BJ (cell line): ENCODE results near the gene GPAM. TPM values are rescaled to one million over a fixed set of nuclear protein-coding genes. Genes with fewer than 3 reads are reported as not detected.
A peak's percentile ranks its signal among the peaks of the same experiment; 100 is the strongest.

ENCODE experiments used
- CTCF ChIA-PET: fragments of 350-600 bp; formaldehyde crosslinking; extraction: SDS; loops from one replicate; lab custom pipeline; 2021; ENCODE audit warnings: antibody characterized with exemption, inconsistent platforms; lab: Yijun Ruan, JAX
- POLR2A ChIA-PET: fragments of 300-600 bp; sonication (Branson Sonifier 250); formaldehyde crosslinking; extraction: SDS; loops from one replicate; lab custom pipeline; 2021; ENCODE audit warnings: antibody characterized with exemption; lab: Charles Lee
- DNase-seq: peaks from one replicate; pipeline ENCODE4 v3.0.0-alpha.2; 2011; ENCODE audit warnings: low read depth
- H3K27me3 ChIP-seq: 2 replicates; pipeline ENCODE4 v1.6.0; 2011; ENCODE audit warnings: low read length; ENCODE audit not compliant: control insufficient read depth, insufficient read depth
- H3K36me3 ChIP-seq: 2 replicates; pipeline ENCODE4 v1.5.1; 2011; ENCODE audit warnings: low read length; ENCODE audit not compliant: control insufficient read depth, insufficient read depth
- H3K4me3 ChIP-seq: 2 replicates; pipeline ENCODE4 v1.5.1; 2011; ENCODE audit warnings: low read depth, mild to moderate bottlenecking, control low read depth, low read length
- polyA minus RNA-seq: library from RNA; depleted of rRNA, polyadenylated mRNA; stranded (reverse); fragments of >200 nt; gene quantifications from 2 replicates; pipeline ENCODE4 v1.2.3, GENCODE V29; 2011; rRNA and poly(A)+ RNA removed
- polyA plus RNA-seq: library from polyadenylated mRNA; depleted of rRNA; stranded (reverse); fragments of >200 nt; gene quantifications from 2 replicates; pipeline ENCODE4 v1.2.3, GENCODE V29; 2011; rRNA removed
- TF ChIP-seq, protein P1 (sequence below): IDR thresholded peaks from 2 replicates; pipeline ENCODE4 v1.5.1; 2011; ENCODE audit warnings: low read depth, mild to moderate bottlenecking, control low read depth, inconsistent platforms, low read length, moderate library complexity; ENCODE audit not compliant: insufficient read depth

GPAM gene, protein sequence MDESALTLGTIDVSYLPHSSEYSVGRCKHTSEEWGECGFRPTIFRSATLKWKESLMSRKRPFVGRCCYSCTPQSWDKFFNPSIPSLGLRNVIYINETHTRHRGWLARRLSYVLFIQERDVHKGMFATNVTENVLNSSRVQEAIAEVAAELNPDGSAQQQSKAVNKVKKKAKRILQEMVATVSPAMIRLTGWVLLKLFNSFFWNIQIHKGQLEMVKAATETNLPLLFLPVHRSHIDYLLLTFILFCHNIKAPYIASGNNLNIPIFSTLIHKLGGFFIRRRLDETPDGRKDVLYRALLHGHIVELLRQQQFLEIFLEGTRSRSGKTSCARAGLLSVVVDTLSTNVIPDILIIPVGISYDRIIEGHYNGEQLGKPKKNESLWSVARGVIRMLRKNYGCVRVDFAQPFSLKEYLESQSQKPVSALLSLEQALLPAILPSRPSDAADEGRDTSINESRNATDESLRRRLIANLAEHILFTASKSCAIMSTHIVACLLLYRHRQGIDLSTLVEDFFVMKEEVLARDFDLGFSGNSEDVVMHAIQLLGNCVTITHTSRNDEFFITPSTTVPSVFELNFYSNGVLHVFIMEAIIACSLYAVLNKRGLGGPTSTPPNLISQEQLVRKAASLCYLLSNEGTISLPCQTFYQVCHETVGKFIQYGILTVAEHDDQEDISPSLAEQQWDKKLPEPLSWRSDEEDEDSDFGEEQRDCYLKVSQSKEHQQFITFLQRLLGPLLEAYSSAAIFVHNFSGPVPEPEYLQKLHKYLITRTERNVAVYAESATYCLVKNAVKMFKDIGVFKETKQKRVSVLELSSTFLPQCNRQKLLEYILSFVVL
- polyA plus RNA-seq (4.5 and 7.9 TPM in 2 replicates), polyA minus RNA-seq (5.2 and 6.9 TPM in 2 replicates)

DNA sequence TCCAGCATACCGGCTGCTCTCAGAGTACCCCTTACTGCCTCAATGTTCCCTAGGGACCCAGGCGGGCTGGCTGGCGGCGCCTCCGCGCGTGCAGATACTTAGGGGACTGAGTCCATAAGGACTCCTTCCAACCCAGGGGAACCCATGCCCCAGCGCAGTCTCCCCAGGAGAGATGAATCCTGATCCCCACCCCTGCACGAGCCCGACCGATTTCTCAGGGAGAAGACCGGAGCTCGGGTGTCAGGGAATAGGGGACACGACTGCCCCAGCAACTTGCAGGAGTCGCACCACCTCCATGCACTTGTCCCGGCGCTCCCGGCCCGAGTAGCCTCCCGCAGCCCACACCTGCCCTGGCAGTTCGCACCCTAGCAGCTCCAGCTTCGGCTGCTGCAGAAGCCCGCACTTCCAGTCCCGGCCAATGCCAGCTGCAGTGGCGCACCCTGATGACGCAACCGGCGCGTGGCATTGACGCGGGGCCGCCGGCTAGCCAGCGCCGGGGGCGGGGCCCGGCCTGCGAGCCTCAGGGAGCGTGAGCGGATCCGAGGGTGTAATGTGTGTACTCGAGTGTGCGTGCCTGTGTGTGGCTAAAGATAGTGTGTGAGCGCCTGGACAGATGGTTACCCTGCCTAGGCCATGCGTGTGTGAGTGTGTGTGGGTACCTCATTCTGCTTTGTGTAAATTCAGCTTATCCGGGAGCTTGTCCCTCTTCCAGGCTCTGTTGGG is at the start of gene GPAM:
GPAM (minus strand) TSS at position 437 of the 723 bp plus-strand sequence. CDS start 1,981 bp downstream, outside the sequence.
- Histone ChIP-seq H3K36me3 (no peaks in the 10 kb centered on the region), H3K27me3 (no peaks in the 10 kb centered on the region), H3K4me3 (peak within 1 kb of the TSS; percentile 96)
- TF ChIP-seq, protein P1, sequence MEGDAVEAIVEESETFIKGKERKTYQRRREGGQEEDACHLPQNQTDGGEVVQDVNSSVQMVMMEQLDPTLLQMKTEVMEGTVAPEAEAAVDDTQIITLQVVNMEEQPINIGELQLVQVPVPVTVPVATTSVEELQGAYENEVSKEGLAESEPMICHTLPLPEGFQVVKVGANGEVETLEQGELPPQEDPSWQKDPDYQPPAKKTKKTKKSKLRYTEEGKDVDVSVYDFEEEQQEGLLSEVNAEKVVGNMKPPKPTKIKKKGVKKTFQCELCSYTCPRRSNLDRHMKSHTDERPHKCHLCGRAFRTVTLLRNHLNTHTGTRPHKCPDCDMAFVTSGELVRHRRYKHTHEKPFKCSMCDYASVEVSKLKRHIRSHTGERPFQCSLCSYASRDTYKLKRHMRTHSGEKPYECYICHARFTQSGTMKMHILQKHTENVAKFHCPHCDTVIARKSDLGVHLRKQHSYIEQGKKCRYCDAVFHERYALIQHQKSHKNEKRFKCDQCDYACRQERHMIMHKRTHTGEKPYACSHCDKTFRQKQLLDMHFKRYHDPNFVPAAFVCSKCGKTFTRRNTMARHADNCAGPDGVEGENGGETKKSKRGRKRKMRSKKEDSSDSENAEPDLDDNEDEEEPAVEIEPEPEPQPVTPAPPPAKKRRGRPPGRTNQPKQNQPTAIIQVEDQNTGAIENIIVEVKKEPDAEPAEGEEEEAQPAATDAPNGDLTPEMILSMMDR: no peak
- ChIA-PET CTCF (interaction anchor here (1.0 to 4.9 kb wide), 11 partner anchors 12 to 132 kb away, joined by 3 to 26 read pairs (median 4); no protein-coding TSS in a partner anchor), POLR2A (no interaction called here)
- peak; percentile 50 for DNase-seq

DNA sequence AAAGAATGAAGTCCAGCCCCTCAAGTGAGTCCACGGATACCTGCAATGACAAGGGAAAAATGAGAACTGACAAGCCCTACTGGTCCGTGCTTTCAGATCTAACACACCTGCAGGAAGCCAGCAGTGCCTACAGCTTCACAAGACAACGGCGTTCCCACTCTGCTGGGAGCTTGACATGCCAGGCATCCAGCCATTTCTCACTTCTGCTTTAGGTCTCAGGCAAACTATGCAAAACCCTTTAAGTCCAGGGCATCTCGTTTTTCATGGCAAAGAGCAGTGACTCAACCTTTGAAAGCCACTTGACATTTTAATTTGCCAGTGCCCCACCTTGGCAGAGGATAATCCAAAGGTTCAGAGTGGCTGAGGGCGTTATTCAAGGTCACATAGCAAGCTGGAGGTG is 49.1 kb upstream of the GPAM start:
- ChIA-PET POLR2A (no interaction called here), CTCF (no interaction called here)
- TF ChIP-seq, protein P1: no peak
- H3K4me3 ChIP-seq: no peak overlapping the region
- no peaks in the 10 kb centered on the region for H3K27me3 ChIP-seq
- no peaks in the 10 kb centered on the region for H3K36me3 ChIP-seq
- DNase-seq: no peak

DNA sequence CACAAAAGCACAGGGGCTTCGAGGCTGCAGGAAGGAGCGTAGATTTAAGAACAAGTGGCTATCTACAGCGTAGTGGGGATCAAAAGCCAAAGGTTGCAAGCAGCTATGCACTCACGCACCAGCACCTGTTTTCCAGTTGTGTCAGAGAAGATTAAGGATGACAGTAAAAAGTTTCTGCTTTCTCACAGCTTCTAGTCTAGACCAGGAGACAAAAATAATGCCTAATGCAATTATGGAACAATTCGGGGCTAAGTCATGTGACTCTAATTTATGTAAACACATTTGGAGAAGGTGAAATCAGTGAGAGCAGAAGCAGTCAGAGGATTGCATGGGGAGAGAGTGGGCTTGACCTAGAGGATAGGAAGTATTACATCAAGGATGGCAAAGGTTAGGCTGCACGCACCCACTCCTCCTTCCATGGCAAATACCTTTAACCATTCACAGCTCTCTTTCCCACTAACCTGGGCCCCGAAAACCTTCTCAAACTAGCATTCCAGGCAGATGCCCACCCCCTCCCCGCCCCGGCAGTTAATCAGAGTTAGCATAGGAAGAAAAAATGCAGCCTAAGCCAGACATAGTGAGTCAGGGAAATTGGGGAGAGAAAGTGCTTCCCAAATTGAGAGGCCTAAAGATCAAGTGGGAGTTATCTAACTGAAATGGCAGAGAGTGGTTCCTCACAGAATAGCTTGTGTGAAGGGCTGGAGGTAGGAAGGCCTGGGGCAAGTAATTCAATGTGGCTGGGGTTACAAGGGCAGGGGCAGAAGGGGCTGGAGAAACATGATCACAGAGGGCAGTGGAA is 48.2 kb upstream of the GPAM start:
- no peak for DNase-seq
- ChIA-PET CTCF (interaction anchor here (0.7 kb wide), 1 partner anchor 24 kb away, joined by 3 read pairs; no protein-coding TSS in a partner anchor), POLR2A (no interaction called here)
- Histone ChIP-seq H3K4me3 (no peak overlapping the region), H3K27me3 (no peaks in the 10 kb centered on the region), H3K36me3 (no peaks in the 10 kb centered on the region)
- TF ChIP-seq, protein P1: no peak

DNA sequence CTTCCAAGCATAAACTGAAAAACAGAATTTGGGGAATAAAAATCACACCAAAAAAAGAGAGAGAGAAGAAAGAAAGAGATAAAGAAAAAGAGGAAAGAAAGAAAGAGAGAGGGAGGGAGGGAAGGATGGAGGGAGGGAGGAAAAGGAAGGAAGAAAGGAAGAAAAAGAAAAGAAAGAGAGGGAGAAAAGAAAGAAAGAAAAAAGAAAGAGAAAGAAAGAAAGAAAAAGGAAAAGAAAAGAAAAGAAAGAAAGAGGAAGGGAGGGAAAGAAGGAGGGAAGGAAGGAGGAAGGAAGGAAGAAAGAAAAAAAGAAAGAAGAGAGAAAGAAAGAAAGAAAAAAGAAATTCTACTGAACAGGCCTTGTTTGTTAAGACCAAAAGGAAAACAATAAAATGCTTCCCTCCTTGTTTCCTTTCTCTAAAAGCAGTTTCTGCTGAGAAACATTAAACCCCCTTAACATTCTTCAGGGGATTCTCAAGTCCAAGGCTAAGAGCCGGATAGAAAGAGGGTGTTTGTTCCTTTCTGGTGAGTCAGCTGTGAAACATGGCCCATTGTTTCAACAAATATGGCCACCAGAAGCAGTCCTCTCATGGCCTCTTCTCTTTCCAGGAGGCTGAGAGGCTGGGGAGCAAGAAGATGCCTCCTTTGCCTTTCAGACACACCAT is 46.9 kb upstream of the GPAM start:
- ChIA-PET POLR2A (interaction anchor here (0.7 kb wide), 1 partner anchor 23 kb away, joined by 3 read pairs; no protein-coding TSS in a partner anchor), CTCF (interaction anchor here (0.6 kb wide), 1 partner anchor 31 kb away, joined by 3 read pairs; no protein-coding TSS in a partner anchor)
- Histone ChIP-seq H3K27me3 (no peaks in the 10 kb centered on the region; the same call in 1 of the 2 replicates), H3K36me3 (no peaks in the 10 kb centered on the region), H3K4me3 (no peak overlapping the region)
- no peak for DNase-seq
- TF ChIP-seq, protein P1: no peak
